COR-L47 (cell line): ENCODE measurements around the gene SLC8A1.

Experiments
- DNase-seq: peaks from one replicate; lab custom pipeline; 2025; lab: John Stamatoyannopoulos, UW

SLC8A1 gene

DNA sequence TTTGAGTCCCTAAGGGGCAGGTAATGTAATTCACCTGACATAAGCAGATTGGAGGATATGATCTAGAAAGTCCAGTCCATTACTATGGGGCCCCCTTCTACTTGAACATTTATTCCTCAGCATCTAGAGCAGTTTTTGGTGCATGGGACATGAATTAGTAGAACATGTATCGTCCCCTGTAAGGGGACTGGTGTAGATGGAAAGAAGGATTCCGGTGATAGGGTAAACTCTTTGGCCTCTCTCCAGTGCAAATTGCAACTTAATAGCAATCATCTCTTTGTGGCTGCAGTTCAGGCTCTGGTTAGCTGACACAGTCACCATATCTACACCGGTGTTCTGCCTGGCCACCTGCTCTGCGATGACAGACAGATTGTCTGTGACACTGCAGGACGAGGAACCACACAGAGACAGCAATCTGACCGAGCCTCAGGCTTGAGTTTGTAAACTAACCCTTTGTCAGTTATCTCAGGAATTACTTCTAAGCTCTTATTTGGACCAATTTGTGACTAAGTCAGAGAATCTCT, 6.4 kb upstream of the SLC8A1 start:
- DNase-seq = peak; percentile 84

- DNase-seq = no peak
Measured at GRCh38 chr2:40457837-40458236, 5.9 kb upstream of the SLC8A1 start.

GRCh38 chr2:40457366-40457765, 5.5 kb upstream of the SLC8A1 start:
- no peak for DNase-seq

GRCh38 chr2:40456926-40457325, 5.0 kb upstream of the SLC8A1 start:
- DNase-seq = no peak

DNA sequence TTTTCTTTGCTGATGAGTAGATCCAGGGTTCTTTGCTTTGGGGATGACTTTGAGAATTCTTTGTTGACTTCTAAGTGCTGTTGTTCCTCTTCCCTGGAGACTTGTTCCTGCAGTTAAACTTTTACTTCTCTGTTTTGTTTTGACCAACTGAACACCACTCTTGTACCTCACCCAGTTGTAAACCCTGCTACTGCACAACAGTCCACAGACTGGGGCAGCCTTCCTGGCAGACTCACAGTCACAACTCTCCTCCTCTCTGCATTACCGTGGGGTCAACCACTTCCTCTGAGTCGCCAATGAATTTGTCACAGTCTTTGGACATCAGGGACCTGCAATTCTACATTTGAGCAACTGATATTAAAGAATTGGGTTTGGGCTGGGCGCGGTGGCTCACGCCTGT, 3.8 kb upstream of the SLC8A1 start:
- DNase-seq = no peak

DNA sequence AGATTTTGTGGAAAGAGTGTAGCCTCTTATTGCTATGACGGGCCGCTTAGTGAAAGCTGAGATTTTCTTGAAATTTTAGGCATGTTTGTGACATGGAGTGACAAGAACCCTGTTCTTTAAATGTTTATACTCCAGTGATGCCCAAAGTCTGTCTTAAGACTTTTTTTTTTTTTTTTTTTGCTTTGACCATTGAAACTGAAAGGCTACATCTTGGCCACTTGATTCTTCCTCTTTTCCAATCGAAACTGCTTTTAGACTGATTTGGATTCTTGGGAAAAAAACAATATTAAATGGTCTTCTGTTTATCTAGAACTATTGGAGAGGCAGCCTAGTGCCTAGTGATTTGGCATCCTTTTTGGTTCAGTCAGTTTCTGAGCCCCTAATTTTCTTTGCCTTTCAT, 2.4 kb upstream of the SLC8A1 start:
- no peak for DNase-seq

GRCh38 chr2:40452786-40453185, 896 bp upstream of the SLC8A1 start:
- no peak for DNase-seq

DNA sequence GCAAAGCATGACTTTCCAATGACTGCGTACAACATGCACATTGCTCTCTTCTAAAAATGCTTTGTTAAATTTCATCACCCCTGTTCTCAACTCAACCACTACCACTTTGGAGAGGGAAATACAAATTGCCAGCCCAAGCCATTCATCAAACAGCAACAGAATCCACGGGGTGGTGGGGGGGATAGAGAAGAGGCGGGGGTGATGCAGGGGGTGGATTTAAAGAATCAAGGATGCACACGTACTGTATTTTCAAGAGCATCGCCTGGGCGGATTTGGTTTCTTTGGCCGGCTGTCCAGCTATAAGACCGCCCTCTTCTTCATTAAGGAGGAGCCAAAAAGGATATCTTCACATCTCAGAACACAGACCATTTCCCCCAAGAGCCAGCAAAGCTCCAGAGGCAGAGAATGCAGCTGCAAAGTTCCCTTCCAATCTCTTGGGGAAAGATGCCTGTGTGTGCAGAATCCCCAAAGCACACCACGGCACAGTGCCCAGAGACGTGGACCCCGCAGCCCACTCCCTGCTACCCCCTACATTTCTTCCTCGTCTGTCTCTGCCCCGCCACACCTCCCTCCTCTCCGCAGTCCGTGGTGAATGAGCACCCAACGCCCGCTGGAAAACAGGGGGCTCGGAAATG, 977 bp downstream of the SLC8A1 start:
- peak; percentile 79 for DNase-seq

DNA sequence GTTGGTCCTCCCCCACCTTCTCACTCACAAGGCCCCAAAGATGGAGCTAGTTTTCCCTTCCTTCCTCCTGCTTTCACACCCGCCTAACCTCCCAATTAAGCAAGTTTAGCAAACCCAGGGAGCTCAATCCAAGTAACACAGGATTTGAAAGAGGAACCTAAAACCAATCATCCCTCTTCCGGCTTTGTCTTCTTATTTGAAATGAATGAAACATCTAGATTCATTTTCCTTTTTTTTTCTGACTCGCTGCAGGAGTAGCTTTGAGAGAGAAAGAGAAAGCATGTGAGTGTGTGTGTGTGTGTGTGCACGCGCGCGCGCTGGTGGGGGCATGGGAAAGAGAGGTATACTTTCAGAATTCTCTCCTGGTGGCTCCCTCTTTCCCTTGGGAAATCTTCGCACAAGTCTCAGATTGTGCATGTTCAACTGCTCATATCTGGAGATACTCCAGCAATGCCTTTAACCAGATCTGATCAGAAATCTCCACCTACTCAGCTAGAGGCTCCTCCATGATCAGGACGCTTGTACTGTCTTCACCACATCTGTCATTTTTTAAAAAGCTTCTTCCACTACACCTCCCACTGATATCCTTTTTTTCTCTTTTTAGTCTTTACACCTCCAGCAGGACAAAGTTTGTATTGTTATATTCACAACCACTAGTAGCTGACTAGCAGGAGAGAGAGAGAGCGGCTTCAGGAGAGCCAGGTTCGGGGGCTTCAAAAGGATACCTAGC, 1.7 kb downstream of the SLC8A1 start:
- peak; percentile 44 for DNase-seq

GRCh38 chr2:40448476-40449079, 3.3 kb downstream of the SLC8A1 start:
- peak; percentile 50 for DNase-seq

DNA sequence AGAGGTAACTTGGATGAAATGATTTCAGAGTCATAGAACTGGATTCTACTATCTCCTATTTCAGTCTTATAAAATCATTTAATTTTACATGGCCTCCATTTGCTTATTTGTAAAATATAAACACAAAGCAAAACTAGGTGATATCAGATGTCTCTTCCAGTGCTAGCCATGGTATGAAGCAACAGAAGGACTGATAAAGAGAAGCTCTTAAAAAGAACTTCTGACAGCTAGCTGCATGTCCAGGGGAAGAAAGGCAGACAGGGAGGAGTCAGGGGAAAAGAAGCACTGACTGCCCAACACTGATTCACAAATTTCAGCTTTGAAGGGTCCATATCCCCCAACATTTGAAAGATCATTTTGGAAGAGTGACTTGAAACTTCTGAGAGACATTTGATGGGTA, 6.4 kb downstream of the SLC8A1 start:
- DNase-seq = no peak

DNA sequence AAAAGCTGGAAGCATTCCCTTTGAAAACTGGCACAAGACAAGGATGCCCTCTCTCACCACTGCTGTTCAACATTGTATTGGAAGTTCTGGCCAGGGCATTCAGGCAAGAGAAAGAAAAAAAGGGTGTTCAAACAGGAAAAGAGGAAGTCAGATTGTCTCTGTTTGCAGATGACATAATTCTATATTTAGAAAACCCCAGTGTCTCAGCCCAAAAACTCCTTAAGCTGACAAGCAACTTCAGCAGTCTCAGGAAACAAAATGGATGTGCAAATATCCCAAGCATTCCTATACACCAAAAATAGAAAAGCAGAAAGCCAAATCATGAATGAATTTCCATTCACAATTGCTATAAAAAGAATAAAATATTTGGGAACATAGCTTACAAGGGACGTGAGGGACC, 11.1 kb downstream of the SLC8A1 start:
- no peak for DNase-seq

DNA sequence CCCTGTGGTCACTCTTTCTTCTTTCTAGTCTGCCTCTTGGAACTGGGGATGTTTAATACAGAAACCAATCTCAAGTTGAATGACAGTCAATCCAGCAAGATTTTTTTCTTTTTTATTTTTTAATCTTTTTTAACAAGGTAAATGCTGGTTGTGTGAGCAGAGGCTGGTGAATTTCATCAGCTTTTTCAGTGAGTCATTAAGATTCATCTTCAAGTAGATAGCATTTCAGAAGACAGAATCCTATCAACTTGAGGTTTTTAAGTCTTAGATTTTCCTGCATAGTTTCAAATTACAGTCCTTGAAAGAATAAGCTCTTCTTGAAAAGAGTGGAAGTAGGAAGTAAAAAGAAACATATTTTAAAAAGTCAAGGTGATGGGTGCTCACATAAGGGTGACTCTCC, 12.4 kb downstream of the SLC8A1 start:
- no peak for DNase-seq

- no peak for DNase-seq
Measured at GRCh38 chr2:40436093-40436475, 15.8 kb downstream of the SLC8A1 start.

GRCh38 chr2:40435426-40436092, 16.3 kb downstream of the SLC8A1 start:
- DNase-seq = no peak

GRCh38 chr2:40434731-40435271, 17.1 kb downstream of the SLC8A1 start:
- no peak for DNase-seq

DNA sequence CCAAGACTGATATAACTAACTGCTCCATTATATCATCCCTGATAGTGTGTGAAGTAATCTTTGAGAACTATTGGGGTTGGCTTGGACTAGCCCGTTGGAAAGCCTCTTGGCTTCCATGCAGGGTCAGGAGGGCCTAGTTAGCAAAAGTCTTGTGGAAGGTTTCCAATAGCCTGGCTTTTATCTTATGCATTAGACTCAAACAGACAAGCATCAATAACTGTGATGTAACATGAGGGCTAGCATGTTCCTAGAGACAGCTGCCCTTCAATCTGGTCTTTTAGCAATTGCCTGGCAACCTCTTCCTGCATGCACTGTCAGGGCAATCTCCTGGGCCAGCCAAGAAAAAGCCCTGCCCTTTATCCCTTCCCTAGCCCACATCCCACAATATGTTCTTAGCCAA, 18.2 kb downstream of the SLC8A1 start:
- DNase-seq = no peak

DNA sequence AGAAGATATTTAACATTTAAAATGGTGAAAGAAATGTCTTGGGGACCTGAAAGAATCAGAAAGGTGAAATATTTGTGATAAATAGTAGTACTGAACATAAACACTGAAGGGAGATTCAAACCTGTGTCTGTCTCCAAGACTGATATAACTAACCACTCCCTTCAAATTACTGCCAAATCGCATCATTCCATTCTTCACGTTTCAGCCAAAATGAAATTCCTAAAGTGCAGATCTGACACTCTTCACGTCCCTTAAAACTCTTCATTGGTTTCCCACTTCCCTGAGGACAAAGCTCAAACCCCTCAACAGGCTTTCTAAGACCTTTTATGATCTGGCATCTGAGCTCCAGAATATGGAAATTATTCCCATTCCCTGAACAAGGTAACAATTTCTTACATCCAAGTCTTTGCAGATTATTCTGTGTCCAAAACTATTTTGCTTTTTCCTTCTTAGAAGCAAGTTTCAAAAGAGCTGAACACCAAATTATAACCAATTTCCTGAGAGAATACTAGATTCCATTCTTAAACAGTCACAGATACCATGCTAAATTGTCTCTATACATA, 18.9 kb downstream of the SLC8A1 start:
- DNase-seq = no peak

GRCh38 chr2:40431600-40431955, 20.3 kb downstream of the SLC8A1 start:
- no peak for DNase-seq

DNA sequence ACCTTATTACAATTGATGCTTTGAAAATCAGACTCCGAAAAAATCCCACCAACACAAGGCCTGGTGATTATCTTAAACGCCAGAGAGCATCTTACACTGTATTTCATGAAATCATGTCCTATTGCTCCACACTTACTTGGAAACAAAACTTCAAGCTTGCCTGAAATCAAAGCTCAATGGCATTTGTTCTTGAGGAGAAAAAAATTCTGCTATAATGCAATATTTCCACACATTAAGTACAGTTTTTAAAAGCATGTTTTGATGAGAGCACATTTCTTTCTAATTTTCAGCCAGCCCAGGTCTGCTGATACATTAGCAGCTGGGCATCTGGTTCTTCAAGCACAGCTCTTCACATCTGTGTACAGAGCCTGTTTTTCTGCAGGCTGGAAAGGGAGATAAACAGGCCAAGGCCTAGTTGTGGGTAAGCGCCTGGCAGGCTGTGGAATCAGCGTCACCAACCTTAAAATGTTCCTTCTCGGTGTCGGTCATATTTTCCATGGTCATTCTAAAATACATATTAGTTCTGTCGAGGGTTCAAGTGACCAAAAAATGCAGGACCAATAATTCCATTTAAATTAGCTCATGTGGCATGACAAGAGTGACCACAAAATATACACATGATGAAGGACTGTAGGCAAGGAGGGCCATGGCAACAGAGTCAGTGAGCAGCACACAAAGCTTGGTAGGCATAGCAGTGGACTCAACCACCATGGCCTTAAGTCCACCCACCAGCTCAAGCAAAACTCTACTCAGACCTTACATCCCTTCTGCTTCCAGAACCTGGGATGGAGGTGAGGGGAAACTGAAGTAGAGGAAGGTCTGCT, 20.9 kb downstream of the SLC8A1 start:
- no peak for DNase-seq

DNA sequence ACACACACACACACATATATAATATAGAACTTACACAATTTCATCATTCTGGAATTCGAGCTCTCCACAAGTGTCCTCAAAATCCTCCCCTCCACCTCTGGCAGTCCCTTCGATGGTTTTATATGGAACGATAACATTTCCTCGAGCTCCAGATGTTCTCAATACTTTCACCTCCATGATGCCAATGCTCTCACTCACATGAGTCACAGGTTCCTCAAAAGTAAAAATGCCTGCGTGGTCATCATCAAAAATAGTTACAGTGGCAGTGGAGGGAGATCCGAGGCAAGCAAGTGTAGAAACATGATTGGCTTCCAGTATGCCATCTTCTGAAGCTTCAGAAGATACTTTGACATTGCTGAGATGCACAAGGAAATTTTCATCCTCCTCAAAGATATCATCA, 23.5 kb downstream of the SLC8A1 start:
- DNase-seq = no peak
